H1 (cell line): ENCODE measurements around the gene CACNA2D4.

Source experiments
- CREB1 ChIP-seq: IDR thresholded peaks from 2 replicates; pipeline ENCODE4 v1.6.1; 2012; ENCODE audit warnings: inconsistent platforms
- CTCF ChIP-seq, 3 experiments: IDR thresholded peaks; 1 replicate in 2 of 3; 2 replicates in 1 of 3; pipeline versions ENCODE4 v1.5.1 to v1.6.1; 2011; ENCODE audit warnings: low read length in 3 of 3, mild to moderate bottlenecking in 3 of 3, inconsistent platforms in 2 of 3, low read depth in 1 of 3, moderate library complexity in 1 of 3; ENCODE audit not compliant: insufficient read depth in 1 of 3; ENCODE audit errors: control extremely low read depth in 1 of 3
- MAFK ChIP-seq: IDR thresholded peaks from 2 replicates; pipeline ENCODE4 v1.6.1; 2012; ENCODE audit warnings: low read depth, mild to moderate bottlenecking, improper control_type of control experiment, low read length
- POLR2A ChIP-seq, 2 experiments: IDR thresholded peaks; 1 replicate in 1 of 2; 2 replicates in 1 of 2; pipeline ENCODE4 v1.6.1; 2011; ENCODE audit warnings: low read depth in 2 of 2, low read length in 2 of 2, mild to moderate bottlenecking in 2 of 2; ENCODE audit errors: control extremely low read depth in 1 of 2
- POLR2AphosphoS5 ChIP-seq: IDR thresholded peaks from 2 replicates; pipeline ENCODE4 v1.6.1; 2011; ENCODE audit warnings: low read depth, low read length
- SIX5 ChIP-seq: IDR thresholded peaks from 2 replicates; pipeline ENCODE4 v1.6.1; 2011; ENCODE audit warnings: mild to moderate bottlenecking, low read depth, low read length
- SUZ12 ChIP-seq: fragments of 200-600 bp; sonication (generic); IDR thresholded peaks from 2 replicates; pipeline ENCODE4 v1.6.1; 2012; ENCODE audit warnings: mild to moderate bottlenecking, inconsistent platforms, low read length, moderate library complexity, mixed read lengths

- TF ChIP-seq CTCF (IDR thresholded peaks at IDR 0.05; ENCODE audit: control extremely low read depth in 1 of 3, insufficient read depth in 1 of 3, low read depth in 1 of 3, low read length in 3 of 3), result no peak
- no peak for TF ChIP-seq SIX5
- no peak for TF ChIP-seq POLR2AphosphoS5
- no peak for TF ChIP-seq MAFK
- no peak for TF ChIP-seq SUZ12
- no peak for TF ChIP-seq CREB1
- TF ChIP-seq POLR2A (IDR thresholded peaks at IDR 0.05; ENCODE audit: control extremely low read depth in 1 of 2, low read depth in 2 of 2, low read length in 2 of 2), result no peak
These were observed 34.9 kb downstream of the CACNA2D4 start for GRCh38 chr12:1883513-1883912.
